Activated naive CD8-positive, alpha-beta T cell treated with anti-CD3 and anti-CD28 coated beads, Interleukin-2, amount 10 ng/mL, durations not matched to agents 7 days and 5 days (primary cell): ENCODE results near the gene TXNDC2. TPM values are rescaled to one million over a fixed set of nuclear protein-coding genes. Genes with fewer than 3 reads are reported as not detected.
A peak's percentile ranks its signal among the peaks of the same experiment; 100 is the strongest.
"Not testable (repeated sequence)": the region's sequence is repeated elsewhere in the genome, so short reads cannot be mapped to it uniquely, and the experiment has no call there.

ENCODE experiments used
- ATAC-seq: fragments of 150-1000 bp; cut with Tn5 transposase; one replicate; pipeline ENCODE4 v1.10.0; 2021; ENCODE audit warnings: low read depth, moderate library complexity
- POLR2A ChIA-PET: fragments of 350-600 bp; sonication (Branson Sonifier 250); formaldehyde crosslinking; loops from one replicate; lab custom pipeline; 2021; ENCODE audit warnings: antibody characterized with exemption; lab: Charles Lee
- DNase-seq: peaks from one replicate; pipeline ENCODE4 v3.0.0; 2021
- H3K27ac Mint-ChIP-seq: one replicate; pipeline ENCODE4 v1.8.0; 2022; ENCODE audit warnings: mild to moderate bottlenecking, mixed read lengths
- H3K27me3 Mint-ChIP-seq: one replicate; pipeline ENCODE4 v1.8.0; 2022; ENCODE audit warnings: mild to moderate bottlenecking, moderate library complexity, mixed read lengths
- H3K36me3 Mint-ChIP-seq: one replicate; pipeline ENCODE4 v1.8.0; 2021; ENCODE audit warnings: mild to moderate bottlenecking, mixed read lengths
- H3K4me1 Mint-ChIP-seq: one replicate; pipeline ENCODE4 v1.8.0; 2021; ENCODE audit warnings: mixed read lengths
- H3K4me3 Mint-ChIP-seq: one replicate; pipeline ENCODE4 v1.8.0; 2022; ENCODE audit warnings: mild to moderate bottlenecking, moderate library complexity, mixed read lengths
- H3K9me3 Mint-ChIP-seq: one replicate; pipeline ENCODE4 v1.8.0; 2021; ENCODE audit warnings: mixed read lengths
- total RNA-seq, 2 experiments: library from RNA; stranded (reverse); gene quantifications; one replicate each; pipeline ENCODE4 v1.2.3, GENCODE V29; 2021

The TXNDC2 gene
- total RNA-seq, 2 experiments from 2014 or later: not detected

DNA sequence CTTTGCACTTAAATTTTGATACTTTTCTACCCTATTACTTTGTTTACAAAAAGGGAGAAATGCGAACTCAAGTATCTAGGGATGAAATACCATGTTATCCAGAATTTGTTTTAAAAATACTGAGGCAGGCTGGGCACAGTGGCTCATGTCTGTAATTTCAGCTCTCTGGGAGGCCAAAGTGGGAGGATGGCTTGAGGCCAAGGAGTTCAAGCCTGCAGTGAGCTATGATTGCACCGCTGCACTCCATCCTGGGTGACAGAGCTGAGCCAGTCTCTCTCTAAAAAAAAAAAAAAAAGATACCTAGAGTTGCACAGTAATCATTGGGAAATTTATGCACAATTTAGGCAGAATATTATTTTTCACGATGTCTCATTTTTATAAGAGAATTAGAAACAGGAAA lies 15.6 kb downstream of the TXNDC2 start:
- DNase-seq (no peak), ATAC-seq (no peak)
- Mint-ChIP-seq H3K4me3 (no peak overlapping the region), H3K36me3 (no peaks in the 10 kb centered on the region), H3K9me3 (no peaks in the 10 kb centered on the region), H3K27ac (no peak overlapping the region), H3K4me1 (peaks cover 2% of the 10 kb centered on the region), H3K27me3 (peaks cover 7% of the 10 kb centered on the region)
- POLR2A ChIA-PET: no interaction called here

DNA sequence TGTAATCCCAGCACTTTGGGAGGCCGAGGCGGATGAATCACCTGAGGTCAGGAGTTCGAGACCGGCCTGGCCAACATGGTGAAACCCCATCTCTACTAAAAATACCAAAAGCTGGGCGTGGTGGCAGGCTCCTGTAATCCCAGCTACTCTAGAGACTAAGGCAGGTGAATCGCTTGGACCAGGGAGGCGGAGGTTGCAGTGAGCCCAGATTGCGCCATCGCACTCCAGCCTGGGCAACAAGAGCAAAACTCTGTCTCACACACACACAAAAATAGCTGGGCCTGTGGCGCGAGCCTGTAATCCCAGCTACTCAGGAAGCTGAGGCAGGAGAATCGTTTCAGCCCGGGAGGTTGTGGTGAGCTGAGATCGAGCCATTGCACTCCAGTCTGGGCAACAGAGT lies 16.5 kb downstream of the TXNDC2 start:
- H3K4me3 Mint-ChIP-seq, DNase-seq, H3K27ac Mint-ChIP-seq, ATAC-seq, H3K27me3 Mint-ChIP-seq, H3K36me3 Mint-ChIP-seq, H3K4me1 Mint-ChIP-seq, H3K9me3 Mint-ChIP-seq: not testable (repeated sequence)
- POLR2A ChIA-PET: interaction anchor here (0.6 to 1.0 kb wide), 2 partner anchors 11 to 132 kb away, joined by 3 to 5 read pairs; partner anchors contain the start of gene VAPA

DNA sequence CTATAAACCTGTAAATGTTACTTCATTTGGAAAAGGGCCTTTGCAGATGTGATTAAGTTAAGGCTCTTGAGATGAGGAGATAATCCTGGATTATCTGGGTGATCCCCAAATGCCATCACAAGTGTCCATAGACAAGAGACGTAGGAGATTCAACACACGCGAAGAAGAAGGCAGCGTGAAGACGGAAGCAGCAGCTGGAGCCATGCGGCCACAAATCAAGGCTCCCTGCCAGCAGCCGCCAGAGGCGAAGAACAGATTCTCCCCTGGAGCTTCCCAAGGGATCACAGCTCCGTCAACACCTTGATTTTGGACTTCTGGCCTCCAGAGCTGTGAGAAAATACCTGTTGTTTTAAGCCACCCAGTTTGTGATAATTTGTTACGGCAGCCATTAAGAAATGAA lies 17.1 kb downstream of the TXNDC2 start:
- peaks cover 7% of the 10 kb centered on the region for H3K27me3 Mint-ChIP-seq
- peaks cover 2% of the 10 kb centered on the region for H3K4me1 Mint-ChIP-seq
- H3K27ac Mint-ChIP-seq: no peak overlapping the region
- DNase-seq (no peak), ATAC-seq (no peak)
- POLR2A ChIA-PET: interaction anchor here (0.6 to 1.0 kb wide), 2 partner anchors 11 to 132 kb away, joined by 3 to 5 read pairs; partner anchors contain the start of gene VAPA
- H3K36me3 Mint-ChIP-seq: no peaks in the 10 kb centered on the region
- H3K9me3 Mint-ChIP-seq: no peaks in the 10 kb centered on the region
- no peak overlapping the region for H3K4me3 Mint-ChIP-seq

DNA sequence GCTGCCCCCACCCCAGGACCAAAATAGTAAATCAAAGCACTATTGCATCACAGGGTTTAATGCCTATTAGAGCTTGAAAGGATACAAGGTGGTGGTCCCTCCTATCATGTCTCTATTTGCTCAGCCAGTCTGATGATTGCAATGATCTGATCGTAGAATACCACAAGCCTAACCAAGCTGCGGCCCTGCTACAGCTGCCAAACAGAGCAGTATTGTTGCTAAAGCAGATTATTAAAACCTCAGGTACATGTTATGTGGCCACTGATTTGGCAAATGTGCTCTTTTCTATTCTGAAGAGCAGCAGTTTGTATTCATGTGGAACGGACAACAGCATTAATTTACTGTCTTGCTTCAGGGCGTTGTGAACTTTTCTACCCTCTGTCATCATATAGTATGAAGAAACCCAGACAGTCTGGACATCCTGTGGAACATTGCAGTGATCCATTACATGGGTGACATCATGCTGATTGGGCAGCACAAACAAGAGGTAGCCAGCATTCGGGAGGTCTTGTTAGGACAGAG lies 19.7 kb downstream of the TXNDC2 start:
- no peak for DNase-seq
- Mint-ChIP-seq H3K27me3 (peaks cover 22% of the 10 kb centered on the region), H3K36me3 (no peaks in the 10 kb centered on the region), H3K4me1 (no peaks in the 10 kb centered on the region), H3K4me3 (no peak overlapping the region), H3K27ac (no peak overlapping the region), H3K9me3 (no peaks in the 10 kb centered on the region)
- POLR2A ChIA-PET: interaction anchor here (1.6 kb wide), 1 partner anchor 8 kb away, joined by 3 read pairs; the partner anchor contains the start of gene VAPA
- ATAC-seq: no peak

DNA sequence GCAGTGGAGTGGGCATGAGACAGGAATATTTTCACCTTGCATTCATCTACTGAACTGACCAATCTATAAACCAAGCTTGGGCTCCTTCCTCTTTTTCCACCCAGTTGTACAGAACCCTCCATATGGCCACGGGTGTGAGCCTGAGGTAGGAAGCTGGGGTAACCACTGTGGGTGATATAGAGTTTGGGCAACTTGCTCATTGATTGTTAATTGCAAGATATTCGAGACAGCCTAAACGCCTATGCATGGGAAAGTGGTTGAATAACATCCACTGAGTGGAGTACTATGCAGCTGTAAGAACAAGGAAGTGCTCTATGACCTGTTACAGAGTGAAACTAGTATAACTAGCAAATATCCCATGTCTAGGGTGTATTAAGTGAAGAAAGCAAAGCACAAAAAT lies 20.7 kb downstream of the TXNDC2 start:
- ATAC-seq (no peak), DNase-seq (no peak)
- no peaks in the 10 kb centered on the region for H3K4me1 Mint-ChIP-seq

DNA sequence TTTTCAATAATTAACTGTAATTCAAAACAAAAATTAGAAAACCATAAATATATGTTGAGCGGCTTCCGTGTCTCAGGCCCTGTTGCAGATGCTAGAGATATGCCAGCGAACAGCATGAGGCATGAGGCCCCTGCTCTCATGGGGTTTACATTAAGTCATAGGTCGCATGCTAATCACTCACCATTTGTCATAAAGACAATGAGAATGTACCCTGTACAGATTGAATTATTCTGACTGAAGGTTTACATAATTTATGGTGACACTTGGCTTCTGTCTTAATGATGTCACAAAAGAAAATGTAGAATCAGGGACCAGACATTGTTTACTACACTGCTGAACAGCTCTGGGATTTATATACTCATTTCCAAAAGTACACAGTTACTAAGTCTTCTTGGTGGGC lies 22.1 kb downstream of the TXNDC2 start:
- H3K4me3 Mint-ChIP-seq: no peak overlapping the region
- DNase-seq: no peak
- no peak overlapping the region for H3K27ac Mint-ChIP-seq
- H3K27me3 Mint-ChIP-seq: peaks cover 22% of the 10 kb centered on the region
- ATAC-seq: no peak
- H3K9me3 Mint-ChIP-seq: no peaks in the 10 kb centered on the region
- no peaks in the 10 kb centered on the region for H3K36me3 Mint-ChIP-seq
- H3K4me1 Mint-ChIP-seq: peaks cover 2% of the 10 kb centered on the region
- POLR2A ChIA-PET: no interaction called here

More for the DNA sequence above, 20.7 kb downstream of the TXNDC2 start:
- H3K27ac Mint-ChIP-seq: no peak overlapping the region
- H3K27me3 Mint-ChIP-seq: peaks cover 22% of the 10 kb centered on the region
- H3K9me3 Mint-ChIP-seq: no peaks in the 10 kb centered on the region
- no peak overlapping the region for H3K4me3 Mint-ChIP-seq
- no peaks in the 10 kb centered on the region for H3K36me3 Mint-ChIP-seq
- POLR2A ChIA-PET: no interaction called here

DNA sequence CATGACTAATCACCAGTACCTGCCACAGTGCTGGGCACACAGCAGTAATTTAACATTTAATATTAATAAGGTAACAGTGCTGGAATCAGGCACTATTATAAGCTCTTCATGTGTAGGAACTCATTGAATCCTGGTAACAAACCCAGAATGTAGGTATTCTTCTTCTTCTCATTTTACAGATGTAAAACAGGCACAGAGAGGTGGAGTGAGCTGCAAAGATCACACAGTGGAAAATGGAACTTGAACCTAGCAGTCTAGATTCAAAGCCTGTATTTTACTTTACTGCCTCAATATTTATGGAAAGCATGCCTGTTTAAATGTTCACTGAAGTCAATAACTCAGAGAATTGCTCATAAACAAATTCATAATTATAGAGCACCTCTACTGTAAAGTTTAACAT lies 24.3 kb downstream of the TXNDC2 start:
- Mint-ChIP-seq H3K27me3 (peaks cover 22% of the 10 kb centered on the region), H3K36me3 (no peaks in the 10 kb centered on the region), H3K9me3 (no peaks in the 10 kb centered on the region), H3K27ac (no peak overlapping the region), H3K4me1 (peaks cover 9% of the 10 kb centered on the region), H3K4me3 (no peak overlapping the region)
- ATAC-seq: no peak
- no peak for DNase-seq
- POLR2A ChIA-PET: no interaction called here

DNA sequence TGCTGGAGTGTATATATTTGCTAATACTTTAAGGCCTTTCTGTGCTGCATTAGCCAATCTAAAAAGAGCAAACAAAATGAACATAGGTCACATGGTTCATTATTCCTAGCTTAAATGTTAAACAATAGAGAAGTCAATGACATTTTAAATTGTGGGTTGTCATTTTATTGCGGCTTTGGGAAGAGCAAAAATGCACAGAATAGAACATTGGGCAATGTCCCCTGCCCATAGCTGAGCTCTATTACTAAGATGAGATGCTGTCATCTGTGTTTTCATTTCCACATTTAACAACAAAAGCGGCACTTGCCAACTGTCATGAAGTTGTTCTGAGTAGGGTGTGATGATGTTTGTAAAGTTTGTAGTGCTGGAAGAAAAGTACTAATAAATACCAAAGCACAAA lies 24.9 kb downstream of the TXNDC2 start:
- POLR2A ChIA-PET: no interaction called here
- H3K36me3 Mint-ChIP-seq: no peaks in the 10 kb centered on the region
- DNase-seq (no peak), ATAC-seq (no peak)
- no peak overlapping the region for H3K27ac Mint-ChIP-seq
- H3K4me1 Mint-ChIP-seq: peaks cover 11% of the 10 kb centered on the region
- peaks cover 20% of the 10 kb centered on the region for H3K27me3 Mint-ChIP-seq
- H3K9me3 Mint-ChIP-seq: no peaks in the 10 kb centered on the region
- no peak overlapping the region for H3K4me3 Mint-ChIP-seq

DNA sequence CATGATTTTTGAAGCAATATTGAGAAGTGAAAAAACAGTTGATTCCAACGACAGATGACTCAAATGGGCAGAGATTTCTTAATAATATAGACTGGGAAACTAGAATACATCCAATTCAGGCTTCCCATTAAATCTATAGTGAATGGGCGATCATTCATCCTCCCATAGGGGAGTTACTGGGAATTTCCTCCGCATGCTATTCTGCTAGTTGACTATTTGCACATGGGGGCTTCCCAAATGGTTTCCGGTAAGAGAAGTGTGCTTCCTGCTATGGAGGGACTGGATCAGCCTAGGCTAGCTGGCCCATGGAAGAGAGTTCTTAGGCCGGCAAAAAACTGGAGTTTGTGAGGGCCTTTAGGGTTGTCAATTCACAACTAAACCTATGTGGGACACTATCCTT lies 25.5 kb downstream of the TXNDC2 start:
- Mint-ChIP-seq H3K27ac (no peak overlapping the region), H3K4me1 (peaks cover 17% of the 10 kb centered on the region), H3K27me3 (peaks cover 16% of the 10 kb centered on the region), H3K36me3 (no peaks in the 10 kb centered on the region), H3K9me3 (no peaks in the 10 kb centered on the region), H3K4me3 (no peak overlapping the region)
- ATAC-seq (no peak), DNase-seq (no peak)
- POLR2A ChIA-PET: no interaction called here

DNA sequence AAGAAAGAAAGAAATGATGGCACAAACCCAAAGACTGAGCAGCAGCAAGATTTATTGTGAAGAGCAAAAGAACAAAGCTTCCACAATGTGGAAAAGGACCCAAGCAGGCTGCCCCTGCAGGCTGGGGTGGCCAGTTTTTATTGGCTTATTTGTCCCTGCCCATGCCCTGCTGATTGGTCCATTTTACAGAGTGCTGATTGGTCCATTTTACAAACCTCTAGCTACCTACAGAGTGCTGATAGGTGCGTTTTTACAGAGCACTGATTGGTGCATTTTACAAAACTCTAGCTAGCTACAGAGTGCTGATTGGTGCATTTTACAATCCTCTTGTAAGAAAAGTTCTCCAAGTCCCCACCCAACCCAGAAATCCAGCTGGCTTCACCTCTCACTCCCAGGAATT lies 26.5 kb downstream of the TXNDC2 start:
- not testable (repeated sequence) for H3K36me3 Mint-ChIP-seq, H3K9me3 Mint-ChIP-seq, H3K4me3 Mint-ChIP-seq, DNase-seq, ATAC-seq, H3K27ac Mint-ChIP-seq
- H3K4me1 Mint-ChIP-seq: peaks cover 22% of the 10 kb centered on the region
- POLR2A ChIA-PET: interaction anchor here (0.7 kb wide), 1 partner anchor 206 kb away, joined by 5 read pairs; no protein-coding TSS in a partner anchor
- peaks cover 16% of the 10 kb centered on the region for H3K27me3 Mint-ChIP-seq

DNA sequence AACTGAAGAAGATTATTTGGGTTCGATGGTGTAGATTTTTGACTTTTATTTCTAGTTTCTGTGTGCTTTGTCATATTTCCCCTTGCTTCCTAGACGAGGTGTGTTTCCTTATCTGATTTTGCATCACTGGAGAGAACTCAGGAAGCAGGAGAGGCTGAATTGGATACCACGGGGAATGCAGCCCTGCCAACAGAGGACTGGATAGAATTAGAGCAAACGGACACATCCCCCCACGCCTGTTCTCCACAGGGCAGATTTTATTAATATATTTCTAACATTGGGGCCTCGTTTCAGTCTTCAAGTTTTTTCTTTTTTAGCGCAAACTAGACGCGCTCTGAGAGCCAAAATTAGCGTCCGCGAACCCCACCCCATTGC lies 27.4 kb downstream of the TXNDC2 start:
- peaks cover 22% of the 10 kb centered on the region for H3K4me1 Mint-ChIP-seq
- POLR2A ChIA-PET: interaction anchor here (1.0 to 2.2 kb wide), 9 partner anchors 9 to 776 kb away, joined by 3 to 12 read pairs (median 3); partner anchors contain the start of gene ANKRD12
- peak overlapping the region; percentile 91 for H3K4me3 Mint-ChIP-seq
- ATAC-seq (no peak), DNase-seq (no peak)
- peak overlapping the region; percentile 91 for H3K27ac Mint-ChIP-seq
- no peaks in the 10 kb centered on the region for H3K9me3 Mint-ChIP-seq
- H3K36me3 Mint-ChIP-seq: no peaks in the 10 kb centered on the region
- H3K27me3 Mint-ChIP-seq: peaks cover 16% of the 10 kb centered on the region

DNA sequence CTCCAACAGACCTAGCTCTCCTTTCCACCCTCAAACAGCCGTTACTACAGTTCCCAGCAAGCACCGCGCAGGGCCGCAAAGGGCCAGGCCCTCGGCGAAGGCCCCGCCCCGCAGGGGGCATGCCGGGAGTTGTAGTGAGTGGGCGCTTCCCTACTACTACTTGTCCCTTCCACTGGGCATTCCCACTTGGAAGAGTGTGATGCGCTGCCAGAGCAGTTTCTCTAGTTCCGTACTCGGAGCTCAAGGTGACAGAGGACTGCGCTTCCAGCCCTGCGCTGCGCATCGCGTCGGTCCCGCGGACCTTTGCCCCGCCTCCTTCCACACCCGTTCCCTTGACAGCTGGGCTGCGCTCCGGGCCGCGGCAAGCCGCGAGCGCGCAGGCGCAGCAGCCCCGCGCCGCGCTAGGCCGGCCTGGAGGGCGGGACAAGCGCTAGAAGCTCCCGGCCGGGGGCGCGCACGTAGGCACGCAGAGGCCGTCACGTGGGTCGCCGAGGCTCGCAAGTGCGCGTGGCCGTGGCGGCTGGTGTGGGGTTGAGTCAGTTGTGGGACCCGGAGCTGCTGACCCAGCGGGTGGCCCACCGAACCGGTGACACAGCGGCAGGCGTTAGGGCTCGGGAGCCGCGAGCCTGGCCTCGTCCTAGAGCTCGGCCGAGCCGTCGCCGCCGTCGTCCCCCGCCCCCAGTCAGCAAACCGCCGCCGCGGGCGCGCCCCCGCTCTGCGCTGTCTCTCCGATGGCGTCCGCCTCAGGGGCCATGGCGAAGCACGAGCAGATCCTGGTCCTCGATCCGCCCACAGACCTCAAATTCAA lies 28.0 kb downstream of the TXNDC2 start, which contains the start of gene VAPA:
VAPA (plus strand) TSS at position 491 of the 808 bp plus-strand sequence; CDS start at position 732, 241 bp downstream.
- Mint-ChIP-seq H3K9me3 (no peaks in the 10 kb centered on the region), H3K4me3 (peak within 1 kb of the TSS; percentile 91), H3K36me3 (no peaks in the 10 kb centered on the region), H3K27me3 (peaks cover 16% of the 10 kb centered on the region), H3K4me1 (peaks cover 22% of the 10 kb centered on the region), H3K27ac (peak within 1 kb of the TSS; percentile 91)
- peak; percentile 95 for DNase-seq
- ATAC-seq: peak; percentile 87
- POLR2A ChIA-PET: interaction anchor here (0.9 to 2.2 kb wide), 11 partner anchors 9 to 1310 kb away, joined by 3 to 12 read pairs (median 3); partner anchors contain the start of gene ANKRD12

DNA sequence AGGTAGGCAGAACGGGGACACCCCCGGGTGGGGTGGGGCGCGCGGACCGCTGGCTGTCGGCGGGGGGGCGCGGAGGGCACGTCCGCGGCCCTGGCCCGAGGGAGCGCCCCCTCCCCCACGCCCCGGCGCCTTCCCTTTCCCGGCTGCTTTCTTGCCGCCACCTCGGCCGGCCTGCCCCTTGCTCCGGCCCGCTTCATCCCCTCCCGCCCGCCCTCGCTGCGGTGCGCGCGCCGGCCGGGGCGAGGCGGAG lies 28.5 kb downstream of the TXNDC2 start:
- ATAC-seq (no peak), DNase-seq (no peak)
- no peaks in the 10 kb centered on the region for H3K9me3 Mint-ChIP-seq
- H3K4me1 Mint-ChIP-seq: peaks cover 22% of the 10 kb centered on the region
- H3K4me3 Mint-ChIP-seq: peak overlapping the region; percentile 91
- peak overlapping the region; percentile 57 for H3K27ac Mint-ChIP-seq
- H3K27me3 Mint-ChIP-seq: peaks cover 11% of the 10 kb centered on the region
- no peaks in the 10 kb centered on the region for H3K36me3 Mint-ChIP-seq
- POLR2A ChIA-PET: interaction anchor here (0.9 to 2.2 kb wide), 5 partner anchors 9 to 1311 kb away, joined by 3 to 12 read pairs (median 8); no protein-coding TSS in a partner anchor
